ENCODE results near the gene A1CF. TPM values are rescaled to one million over a fixed set of nuclear protein-coding genes. Genes with fewer than 3 reads are reported as not detected.
"Not testable (repeated sequence)": the region's sequence is repeated elsewhere in the genome, so short reads cannot be mapped to it uniquely, and the experiment has no call there.

Gene A1CF
- polyA plus RNA-seq, 2 of the 4 experiments (the other 2 are of a cell fraction): 0.25 to 0.80 TPM

GRCh38 chr10:50788951-50789945 lies 96.2 kb downstream of the A1CF start:
- ATAC-seq (peak; percentile 82 to 90), FAIRE-seq (peak; percentile 51), DNase-seq (ENCODE audit: low read depth in 1 of 2, low spot score in 1 of 2) (peak; percentile 36 to 47)
- Histone ChIP-seq H3K4me2 (no peak overlapping the region), H3K27ac (no peak overlapping the region), H3K9me3 (no peaks in the 10 kb centered on the region), H3K4me1 (no peaks in the 10 kb centered on the region), H3K4me3 (no peak overlapping the region)
- ChIA-PET POLR2A (interaction anchor here (0.7 kb wide), 1 partner anchor 130 kb away, joined by 3 read pairs; no protein-coding TSS in a partner anchor), CTCF (interaction anchor here (1.3 to 1.7 kb wide), 3 partner anchors 101 to 130 kb away, joined by 3 to 4 read pairs (median 3); no protein-coding TSS in a partner anchor)
- WGBS (ENCODE audit: missing lambda C conversion rate): 4% methylated on average over 1 of the region's 1 CpG
- peak; percentile 46 for TF ChIP-seq CTCF (IDR thresholded peaks at IDR 0.05)
- TF ChIP-seq E2F6 (IDR thresholded peaks at IDR 0.05; ENCODE audit: borderline replicate concordance, low read depth): no peak
- TF ChIP-seq SMC3 (IDR thresholded peaks at IDR 0.05): peak; percentile 45; the same call in 2 of the 3 replicates
- TF ChIP-seq RAD21 (conservative IDR thresholded peaks at IDR 0.05 in 1 of 2, IDR thresholded peaks at IDR 0.05 in 1 of 2): peak; percentile 67 to 73
- no peak for TF ChIP-seq ZSCAN20 (CRISPR knock-in tag; IDR thresholded peaks at IDR 0.05)
- TF ChIP-seq JUNB (IDR thresholded peaks at IDR 0.05): no peak

- POLR2A ChIA-PET; H3K4me1 ChIP-seq; DNase-seq (ENCODE audit: low read depth in 1 of 2, low spot score in 1 of 2); H3K4me2 ChIP-seq; H3K9me3 ChIP-seq; ATAC-seq; H3K4me3 ChIP-seq; FAIRE-seq; H3K27ac ChIP-seq: not testable (repeated sequence)
- WGBS (ENCODE audit: missing lambda C conversion rate): 0% methylated on average over 5 of the region's 5 CpGs
- CTCF ChIA-PET: interaction anchor here (0.7 to 1.7 kb wide), 4 partner anchors 78 to 104 kb away, joined by 3 to 4 read pairs (median 3); no protein-coding TSS in a partner anchor
These were observed 97.5 kb downstream of the A1CF start for GRCh38 chr10:50787962-50788361.

- CTCF ChIA-PET; H3K4me2 ChIP-seq; H3K9me3 ChIP-seq; FAIRE-seq; H3K27ac ChIP-seq; H3K4me3 ChIP-seq; H3K4me1 ChIP-seq; DNase-seq (ENCODE audit: low read depth in 1 of 2, low spot score in 1 of 2); POLR2A ChIA-PET; ATAC-seq: not testable (repeated sequence)
These were observed 103.4 kb downstream of the A1CF start for GRCh38 chr10:50782017-50782416.

GRCh38 chr10:50780036-50780435 lies 105.4 kb downstream of the A1CF start:
- H3K4me2 ChIP-seq; H3K27ac ChIP-seq; H3K4me1 ChIP-seq; CTCF ChIA-PET; POLR2A ChIA-PET; H3K4me3 ChIP-seq; H3K9me3 ChIP-seq; DNase-seq (ENCODE audit: low read depth in 1 of 2, low spot score in 1 of 2); ATAC-seq; FAIRE-seq: not testable (repeated sequence)
- 4% methylated on average over 1 of the region's 1 CpG for WGBS (ENCODE audit: missing lambda C conversion rate)

- WGBS (ENCODE audit: missing lambda C conversion rate): 15% methylated on average over 2 of the region's 2 CpGs
- H3K4me2 ChIP-seq; H3K27ac ChIP-seq; POLR2A ChIA-PET; H3K9me3 ChIP-seq; FAIRE-seq; H3K4me3 ChIP-seq; H3K4me1 ChIP-seq; DNase-seq (ENCODE audit: low read depth in 1 of 2, low spot score in 1 of 2); CTCF ChIA-PET: not testable (repeated sequence)
- peak in 1 of 2 experiments; percentile 55; a peak in 2 of 6 replicates for ATAC-seq
These were observed 110.6 kb downstream of the A1CF start for GRCh38 chr10:50774868-50775267.

- ATAC-seq; POLR2A ChIA-PET; H3K9me3 ChIP-seq; H3K4me3 ChIP-seq; DNase-seq (ENCODE audit: low read depth in 1 of 2, low spot score in 1 of 2); H3K4me2 ChIP-seq; H3K27ac ChIP-seq; FAIRE-seq; H3K4me1 ChIP-seq; CTCF ChIA-PET: not testable (repeated sequence)
- 69% methylated on average over 3 of the region's 3 CpGs for WGBS (ENCODE audit: missing lambda C conversion rate)
These were observed 113.4 kb downstream of the A1CF start for GRCh38 chr10:50772042-50772441.

- H3K27ac ChIP-seq; H3K9me3 ChIP-seq; H3K4me3 ChIP-seq; CTCF ChIA-PET; ATAC-seq; POLR2A ChIA-PET; H3K4me2 ChIP-seq; H3K4me1 ChIP-seq; FAIRE-seq; DNase-seq (ENCODE audit: low read depth in 1 of 2, low spot score in 1 of 2): not testable (repeated sequence)
- WGBS (ENCODE audit: missing lambda C conversion rate): 41% methylated on average over 5 of the region's 5 CpGs
These were observed 118.5 kb downstream of the A1CF start for GRCh38 chr10:50766774-50767513.
